ENCODE data around the gene PGC.

Gene PGC

GRCh38 chr6:41748102-41748477 is 893 bp upstream of the PGC start:
- Mint-ChIP-seq H3K9me3 (no peaks in the 10 kb centered on the region), H3K27me3 (peaks cover 3% of the 10 kb centered on the region), H3K4me3 (no peak overlapping the region), H3K36me3 (ENCODE audit: low read depth) (no peaks in the 10 kb centered on the region), H3K27ac (no peak overlapping the region), H3K4me1 (ENCODE audit: low read depth) (peaks cover 7% of the 10 kb centered on the region)
- intact Hi-C loops (cut with micrococcal nuclease): no loop called here

- H3K27me3 Mint-ChIP-seq: peaks cover 1% of the 10 kb centered on the region
- H3K36me3 Mint-ChIP-seq (ENCODE audit: low read depth): no peaks in the 10 kb centered on the region
- H3K27ac Mint-ChIP-seq: no peak overlapping the region
- peaks cover 14% of the 10 kb centered on the region for H3K4me1 Mint-ChIP-seq (ENCODE audit: low read depth)
- no peaks in the 10 kb centered on the region for H3K9me3 Mint-ChIP-seq
- no peak overlapping the region for H3K4me3 Mint-ChIP-seq
- intact Hi-C loops (cut with micrococcal nuclease): no loop called here
Measured at GRCh38 chr6:41746107-41746506, 1.1 kb downstream of the PGC start.

GRCh38 chr6:41744236-41744787 is 2.9 kb downstream of the PGC start:
- Mint-ChIP-seq H3K27ac (no peak overlapping the region), H3K4me3 (no peak overlapping the region), H3K4me1 (ENCODE audit: low read depth) (peaks cover 14% of the 10 kb centered on the region), H3K36me3 (ENCODE audit: low read depth) (no peaks in the 10 kb centered on the region), H3K9me3 (no peaks in the 10 kb centered on the region), H3K27me3 (no peaks in the 10 kb centered on the region)
- intact Hi-C loops (cut with micrococcal nuclease): no loop called here

- Mint-ChIP-seq H3K4me3 (no peak overlapping the region), H3K4me1 (ENCODE audit: low read depth) (peaks cover 14% of the 10 kb centered on the region), H3K9me3 (no peaks in the 10 kb centered on the region), H3K27me3 (no peaks in the 10 kb centered on the region), H3K27ac (no peak overlapping the region), H3K36me3 (ENCODE audit: low read depth) (no peaks in the 10 kb centered on the region)
- intact Hi-C loops (cut with micrococcal nuclease): no loop called here
Measured at GRCh38 chr6:41743406-41744235, 3.6 kb downstream of the PGC start.

GRCh38 chr6:41741625-41742490 is 5.3 kb downstream of the PGC start:
- Mint-ChIP-seq H3K36me3 (ENCODE audit: low read depth) (no peaks in the 10 kb centered on the region), H3K4me1 (ENCODE audit: low read depth) (peaks cover 14% of the 10 kb centered on the region), H3K4me3 (no peak overlapping the region), H3K27me3 (no peaks in the 10 kb centered on the region), H3K9me3 (no peaks in the 10 kb centered on the region), H3K27ac (no peak overlapping the region)
- intact Hi-C loops (cut with micrococcal nuclease): no loop called here

GRCh38 chr6:41740366-41741162 is 6.6 kb downstream of the PGC start:
- intact Hi-C loops (cut with micrococcal nuclease): no loop called here

GRCh38 chr6:41739041-41739440 is 8.2 kb downstream of the PGC start:
- Mint-ChIP-seq H3K36me3 (ENCODE audit: low read depth) (no peaks in the 10 kb centered on the region), H3K27ac (no peak overlapping the region), H3K4me3 (no peak overlapping the region), H3K4me1 (ENCODE audit: low read depth) (peaks cover 18% of the 10 kb centered on the region), H3K9me3 (no peaks in the 10 kb centered on the region), H3K27me3 (no peaks in the 10 kb centered on the region)
- intact Hi-C loops (cut with micrococcal nuclease): no loop called here

More at GRCh38 chr6:41740366-41741162, 6.6 kb downstream of the PGC start:
- H3K27me3 Mint-ChIP-seq: no peaks in the 10 kb centered on the region
- peaks cover 24% of the 10 kb centered on the region for H3K4me1 Mint-ChIP-seq (ENCODE audit: low read depth)
- H3K4me3 Mint-ChIP-seq: no peak overlapping the region
- H3K36me3 Mint-ChIP-seq (ENCODE audit: low read depth): no peaks in the 10 kb centered on the region
- H3K9me3 Mint-ChIP-seq: no peaks in the 10 kb centered on the region
- H3K27ac Mint-ChIP-seq: no peak overlapping the region

GRCh38 chr6:41737591-41738130 is 9.5 kb downstream of the PGC start:
- H3K9me3 Mint-ChIP-seq: no peaks in the 10 kb centered on the region
- H3K36me3 Mint-ChIP-seq (ENCODE audit: low read depth): peaks cover under 1% of the 10 kb centered on the region
- intact Hi-C loops (cut with micrococcal nuclease): no loop called here
- H3K27ac Mint-ChIP-seq: no peak overlapping the region
- no peak overlapping the region for H3K4me3 Mint-ChIP-seq
- H3K27me3 Mint-ChIP-seq: no peaks in the 10 kb centered on the region
- H3K4me1 Mint-ChIP-seq (ENCODE audit: low read depth): peaks cover 32% of the 10 kb centered on the region

- peaks cover 6% of the 10 kb centered on the region for H3K36me3 Mint-ChIP-seq (ENCODE audit: low read depth)
- intact Hi-C loops (cut with micrococcal nuclease): no loop called here
- no peaks in the 10 kb centered on the region for H3K9me3 Mint-ChIP-seq
- no peaks in the 10 kb centered on the region for H3K27me3 Mint-ChIP-seq
- H3K27ac Mint-ChIP-seq: no peak overlapping the region
- H3K4me1 Mint-ChIP-seq (ENCODE audit: low read depth): peaks cover 36% of the 10 kb centered on the region
- no peak overlapping the region for H3K4me3 Mint-ChIP-seq
Measured at GRCh38 chr6:41736800-41737555, 10.2 kb downstream of the PGC start.

- Mint-ChIP-seq H3K4me1 (ENCODE audit: low read depth) (peaks cover 36% of the 10 kb centered on the region), H3K4me3 (no peak overlapping the region), H3K27ac (no peak overlapping the region), H3K9me3 (no peaks in the 10 kb centered on the region), H3K27me3 (no peaks in the 10 kb centered on the region), H3K36me3 (ENCODE audit: low read depth) (peaks cover 6% of the 10 kb centered on the region)
- intact Hi-C loops (cut with micrococcal nuclease): no loop called here
Measured at GRCh38 chr6:41736186-41736733, 10.9 kb downstream of the PGC start.

GRCh38 chr6:41735427-41736185 is 11.6 kb downstream of the PGC start, which contains the start of gene TFEB:
Gene TFEB, minus strand, starts transcription at chr6:41735608. Its CDS starts 44,395 bp downstream, at chr6:41691213.
- Mint-ChIP-seq H3K36me3 (ENCODE audit: low read depth) (peaks cover 6% of the 10 kb centered on the region), H3K27ac (peak within 1 kb of the TSS; percentile 85), H3K4me3 (peak within 1 kb of the TSS; percentile 83), H3K27me3 (no peaks in the 10 kb centered on the region), H3K4me1 (ENCODE audit: low read depth) (peaks cover 43% of the 10 kb centered on the region), H3K9me3 (no peaks in the 10 kb centered on the region)
- intact Hi-C loops (cut with micrococcal nuclease): loop anchor here (2.0 kb wide), 1 partner anchor 51 kb away; the partner anchor contains the start of gene TOMM6

Measured in dendritic cell treated with granulocyte-macrophage colony-stimulating factor and Interleukin-4, amounts not matched to agents 40 ng/mL and 50 ng/mL, for 4 days (primary cell).